Measurements from ENCODE around the gene CMTM1.

Gene CMTM1

GRCh38 chr16:66523861-66524354, 42.3 kb upstream of the CMTM1 start:
- TF ChIP-seq EZH2 (IDR thresholded peaks at IDR 0.05; ENCODE audit: borderline replicate concordance, low read depth, low read length, severe bottlenecking): no peak
- no peak for TF ChIP-seq CTCF (IDR thresholded peaks at IDR 0.05; ENCODE audit: borderline replicate concordance, extremely low read depth, low read length, poor library complexity, severe bottlenecking)
- no peak overlapping the region for H2AFZ ChIP-seq (ENCODE audit: low read depth, low read length)
- peak; percentile 82 for DNase-seq
- H3K9ac ChIP-seq (ENCODE audit: low read depth, low read length): peak overlapping the region; percentile 53
- H3K4me3 ChIP-seq (ENCODE audit: low read depth in 1 of 2, low read length in 2 of 2): no peak overlapping the region
- peaks cover 66% of the 10 kb centered on the region for H3K4me1 ChIP-seq (ENCODE audit: insufficient read depth, low read length)
- peak; percentile 69 for ATAC-seq (ENCODE audit: insufficient read depth, low read depth)
- H4K20me1 ChIP-seq (ENCODE audit: insufficient read depth, low read length): no peaks in the 10 kb centered on the region
- H3K4me2 ChIP-seq (ENCODE audit: insufficient read depth, low read length): peak overlapping the region; percentile 45
- H3K79me2 ChIP-seq (ENCODE audit: insufficient read depth, low read length): peaks cover 2% of the 10 kb centered on the region; the same call in 1 of the 2 replicates
- no peaks in the 10 kb centered on the region for H3K9me3 ChIP-seq (ENCODE audit: insufficient read depth, low read length, severe bottlenecking)
- peak overlapping the region; percentile 99 for H3K27ac ChIP-seq (ENCODE audit: low read length)
- no peaks in the 10 kb centered on the region for H3K27me3 ChIP-seq (ENCODE audit: insufficient read depth, low read length, poor library complexity)
- H3K36me3 ChIP-seq (ENCODE audit: insufficient read depth, low read length): peaks cover 12% of the 10 kb centered on the region; the same call in 1 of the 2 replicates

GRCh38 chr16:66524601-66525164, 41.6 kb upstream of the CMTM1 start:
- Histone ChIP-seq H3K4me2 (ENCODE audit: insufficient read depth, low read length) (peak overlapping the region; percentile 45), H3K4me1 (ENCODE audit: insufficient read depth, low read length) (peaks cover 65% of the 10 kb centered on the region), H3K27ac (ENCODE audit: low read length) (peak overlapping the region; percentile 99), H3K27me3 (ENCODE audit: insufficient read depth, low read length, poor library complexity) (no peaks in the 10 kb centered on the region), H3K9ac (ENCODE audit: low read depth, low read length) (peak overlapping the region; percentile 53), H4K20me1 (ENCODE audit: insufficient read depth, low read length) (no peaks in the 10 kb centered on the region), H2AFZ (ENCODE audit: low read depth, low read length) (peak overlapping the region; percentile 46), H3K79me2 (ENCODE audit: insufficient read depth, low read length) (peaks cover 2% of the 10 kb centered on the region; the same call in 1 of the 2 replicates), H3K4me3 (ENCODE audit: low read depth in 1 of 2, low read length in 2 of 2) (peak overlapping the region in 1 of 2 experiments; percentile 15; a peak in 1 of 4 replicates), H3K9me3 (ENCODE audit: insufficient read depth, low read length, severe bottlenecking) (no peaks in the 10 kb centered on the region), H3K36me3 (ENCODE audit: insufficient read depth, low read length) (peaks cover 18% of the 10 kb centered on the region; the same call in 1 of the 2 replicates)
- peak; percentile 56 for ATAC-seq (ENCODE audit: insufficient read depth, low read depth)
- peak; percentile 31 for TF ChIP-seq CTCF (IDR thresholded peaks at IDR 0.05; ENCODE audit: borderline replicate concordance, extremely low read depth, low read length, poor library complexity, severe bottlenecking)
- TF ChIP-seq EZH2 (IDR thresholded peaks at IDR 0.05; ENCODE audit: borderline replicate concordance, low read depth, low read length, severe bottlenecking): no peak
- peak; percentile 82 for DNase-seq

- H3K4me1 ChIP-seq (ENCODE audit: insufficient read depth, low read length): peaks cover 56% of the 10 kb centered on the region
- H3K79me2 ChIP-seq (ENCODE audit: insufficient read depth, low read length): no peaks in the 10 kb centered on the region
- TF ChIP-seq EZH2 (IDR thresholded peaks at IDR 0.05; ENCODE audit: borderline replicate concordance, low read depth, low read length, severe bottlenecking): no peak
- no peak for TF ChIP-seq CTCF (IDR thresholded peaks at IDR 0.05; ENCODE audit: borderline replicate concordance, extremely low read depth, low read length, poor library complexity, severe bottlenecking)
- 0 out of 2 replicates have a peak overlapping the region, but pooled peaks have one; percentile 45 for H3K4me2 ChIP-seq (ENCODE audit: insufficient read depth, low read length)
- peak overlapping the region; percentile 53; the same call in 1 of the 2 replicates for H3K9ac ChIP-seq (ENCODE audit: low read depth, low read length)
- DNase-seq (no peak), ATAC-seq (ENCODE audit: insufficient read depth, low read depth) (no peak)
- H2AFZ ChIP-seq (ENCODE audit: low read depth, low read length): no peak overlapping the region
- no peaks in the 10 kb centered on the region for H3K9me3 ChIP-seq (ENCODE audit: insufficient read depth, low read length, severe bottlenecking)
- H3K27ac ChIP-seq (ENCODE audit: low read length): peak overlapping the region; percentile 99
- no peaks in the 10 kb centered on the region for H4K20me1 ChIP-seq (ENCODE audit: insufficient read depth, low read length)
- H3K27me3 ChIP-seq (ENCODE audit: insufficient read depth, low read length, poor library complexity): no peaks in the 10 kb centered on the region
- H3K36me3 ChIP-seq (ENCODE audit: insufficient read depth, low read length): peaks cover 24% of the 10 kb centered on the region; the same call in 1 of the 2 replicates
- no peak overlapping the region for H3K4me3 ChIP-seq (ENCODE audit: low read depth in 1 of 2, low read length in 2 of 2)
Measured at GRCh38 chr16:66525396-66526180, 40.7 kb upstream of the CMTM1 start.

All from DND-41 (cell line).